ENCODE results near the gene MARCHF3. TPM values are rescaled to one million over a fixed set of nuclear protein-coding genes. Genes with fewer than 3 reads are reported as not detected.
"Not testable (repeated sequence)": the region's sequence is repeated elsewhere in the genome, so short reads cannot be mapped to it uniquely, and the experiment has no call there.

Gene MARCHF3
- total RNA-seq, 2 experiments from 2014 or later, result 1.1 to 1.5 TPM

- DNase-seq, result no peak
- H3K4me1 Mint-ChIP-seq, result no peaks in the 10 kb centered on the region
- ChIA-PET CTCF (no interaction called here), POLR2A (no interaction called here)
- no peaks in the 10 kb centered on the region for H3K36me3 Mint-ChIP-seq (ENCODE audit: low read depth)
- no peak overlapping the region for H3K4me3 Mint-ChIP-seq
- H3K27ac Mint-ChIP-seq, result no peak overlapping the region
- peaks cover 2% of the 10 kb centered on the region for H3K9me3 Mint-ChIP-seq
- no peaks in the 10 kb centered on the region for H3K27me3 Mint-ChIP-seq
Measured at GRCh38 chr5:126897851-126898630, 132.3 kb downstream of the MARCHF3 start.

GRCh38 chr5:126896170-126896702, 134.1 kb downstream of the MARCHF3 start:
- H3K9me3 Mint-ChIP-seq, result peaks cover 2% of the 10 kb centered on the region
- H3K36me3 Mint-ChIP-seq (ENCODE audit: low read depth), result no peaks in the 10 kb centered on the region
- no peaks in the 10 kb centered on the region for H3K4me1 Mint-ChIP-seq
- H3K27me3 Mint-ChIP-seq, result no peaks in the 10 kb centered on the region
- H3K4me3 Mint-ChIP-seq, result no peak overlapping the region
- H3K27ac Mint-ChIP-seq, result no peak overlapping the region
- CTCF ChIA-PET, result no interaction called here
- no peak for DNase-seq
- POLR2A ChIA-PET, result no interaction called here

DNA sequence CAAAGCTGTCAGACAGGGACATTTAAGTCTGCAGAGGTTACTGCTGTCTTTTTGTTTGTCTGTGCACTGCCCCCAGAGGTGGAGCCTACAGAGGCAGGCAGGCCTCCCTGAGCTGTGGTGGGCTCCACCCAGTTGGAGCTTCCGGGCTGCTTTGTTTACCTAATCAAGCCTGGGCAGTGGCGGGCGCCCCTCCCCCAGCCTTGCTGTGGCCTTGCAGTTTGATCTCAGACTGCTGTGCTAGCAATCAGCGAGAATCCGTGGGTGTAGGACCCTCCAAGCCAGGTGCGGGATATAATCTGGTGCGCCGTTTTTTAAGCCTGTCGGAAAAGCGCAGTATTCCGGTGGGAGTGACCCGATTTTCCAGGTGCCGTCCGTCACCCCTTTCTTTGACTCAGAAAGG, 134.6 kb downstream of the MARCHF3 start:
- POLR2A ChIA-PET, H3K4me3 Mint-ChIP-seq: not testable (repeated sequence)

DNA sequence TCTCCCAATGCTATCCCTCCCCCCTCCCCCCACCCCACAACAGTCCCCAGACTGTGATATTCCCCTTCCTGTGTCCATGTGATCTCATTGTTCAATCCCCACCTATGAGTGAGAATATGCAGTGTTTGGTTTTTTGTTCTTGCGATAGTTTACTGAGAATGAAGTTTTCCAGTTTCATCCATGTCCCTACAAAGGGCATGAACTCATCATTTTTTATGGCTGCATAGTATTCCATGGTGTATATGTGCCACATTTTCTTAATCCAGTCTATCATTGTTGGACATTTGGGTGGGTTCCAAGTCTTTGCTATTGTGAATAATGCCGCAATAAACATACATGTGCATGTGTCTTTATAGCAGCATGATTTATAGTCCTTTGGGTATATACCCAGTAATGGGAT, 139.9 kb downstream of the MARCHF3 start:
- H3K4me1 Mint-ChIP-seq; H3K27me3 Mint-ChIP-seq; H3K27ac Mint-ChIP-seq; DNase-seq; H3K36me3 Mint-ChIP-seq (ENCODE audit: low read depth); H3K4me3 Mint-ChIP-seq; H3K9me3 Mint-ChIP-seq; CTCF ChIA-PET; POLR2A ChIA-PET: not testable (repeated sequence)

More for the DNA sequence above, 134.6 kb downstream of the MARCHF3 start:
- CTCF ChIA-PET; H3K27ac Mint-ChIP-seq; H3K4me1 Mint-ChIP-seq; H3K9me3 Mint-ChIP-seq; H3K36me3 Mint-ChIP-seq (ENCODE audit: low read depth); DNase-seq; H3K27me3 Mint-ChIP-seq: not testable (repeated sequence)

- Mint-ChIP-seq H3K27me3 (no peaks in the 10 kb centered on the region), H3K36me3 (ENCODE audit: low read depth) (no peaks in the 10 kb centered on the region), H3K4me1 (no peaks in the 10 kb centered on the region), H3K4me3 (no peak overlapping the region), H3K9me3 (no peaks in the 10 kb centered on the region), H3K27ac (no peak overlapping the region)
- no peak for DNase-seq
- CTCF ChIA-PET, result no interaction called here
- POLR2A ChIA-PET, result no interaction called here
Measured at GRCh38 chr5:126888175-126888574, 142.2 kb downstream of the MARCHF3 start.

- no peak for DNase-seq
- Mint-ChIP-seq H3K27ac (no peak overlapping the region), H3K27me3 (no peaks in the 10 kb centered on the region), H3K9me3 (no peaks in the 10 kb centered on the region), H3K4me1 (no peaks in the 10 kb centered on the region), H3K4me3 (no peak overlapping the region), H3K36me3 (ENCODE audit: low read depth) (no peaks in the 10 kb centered on the region)
- ChIA-PET POLR2A (no interaction called here), CTCF (interaction anchor here (1.2 kb wide), 1 partner anchor 18 kb away, joined by 3 read pairs; no protein-coding TSS in a partner anchor)
Measured at GRCh38 chr5:126884269-126884819, 146.0 kb downstream of the MARCHF3 start.

- Mint-ChIP-seq H3K4me3 (no peak overlapping the region), H3K36me3 (ENCODE audit: low read depth) (no peaks in the 10 kb centered on the region), H3K27me3 (no peaks in the 10 kb centered on the region), H3K9me3 (no peaks in the 10 kb centered on the region), H3K4me1 (no peaks in the 10 kb centered on the region), H3K27ac (no peak overlapping the region)
- POLR2A ChIA-PET, result no interaction called here
- no peak for DNase-seq
- CTCF ChIA-PET, result interaction anchor here (0.5 to 1.3 kb wide), 3 partner anchors 18 to 125 kb away, joined by 3 to 4 read pairs (median 3); no protein-coding TSS in a partner anchor
Measured at GRCh38 chr5:126883564-126884245, 146.7 kb downstream of the MARCHF3 start.

- H3K4me3 Mint-ChIP-seq, result no peak overlapping the region
- H3K27me3 Mint-ChIP-seq, result no peaks in the 10 kb centered on the region
- H3K27ac Mint-ChIP-seq, result no peak overlapping the region
- ChIA-PET POLR2A (no interaction called here), CTCF (no interaction called here)
- H3K4me1 Mint-ChIP-seq, result no peaks in the 10 kb centered on the region
- no peaks in the 10 kb centered on the region for H3K9me3 Mint-ChIP-seq
- H3K36me3 Mint-ChIP-seq (ENCODE audit: low read depth), result no peaks in the 10 kb centered on the region
- DNase-seq, result no peak
Measured at GRCh38 chr5:126881821-126882600, 148.3 kb downstream of the MARCHF3 start.

DNA sequence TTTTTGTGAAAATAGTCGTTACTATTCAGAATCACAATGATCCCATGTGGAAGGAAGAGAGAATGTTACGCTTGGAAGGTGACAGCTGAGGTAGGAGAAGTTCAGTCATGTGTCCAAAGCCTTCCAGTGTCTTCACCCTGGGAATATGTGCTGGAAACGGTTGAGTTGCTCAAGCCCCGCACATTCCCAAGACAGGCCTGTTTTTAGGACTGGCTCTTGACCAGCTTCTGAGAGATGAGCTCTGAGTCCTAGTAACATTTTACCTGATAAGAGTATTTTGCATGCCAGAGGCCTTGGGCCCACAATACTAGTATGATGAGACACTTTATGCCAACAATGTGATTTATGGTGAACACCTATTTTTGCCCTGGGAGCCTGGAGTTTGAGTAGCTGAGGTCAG, 151.7 kb downstream of the MARCHF3 start:
- no peak for DNase-seq
- ChIA-PET POLR2A (no interaction called here), CTCF (no interaction called here)
- Mint-ChIP-seq H3K27me3 (no peaks in the 10 kb centered on the region), H3K4me3 (no peak overlapping the region), H3K27ac (no peak overlapping the region), H3K9me3 (no peaks in the 10 kb centered on the region), H3K4me1 (no peaks in the 10 kb centered on the region), H3K36me3 (ENCODE audit: low read depth) (peaks cover 2% of the 10 kb centered on the region)

DNA sequence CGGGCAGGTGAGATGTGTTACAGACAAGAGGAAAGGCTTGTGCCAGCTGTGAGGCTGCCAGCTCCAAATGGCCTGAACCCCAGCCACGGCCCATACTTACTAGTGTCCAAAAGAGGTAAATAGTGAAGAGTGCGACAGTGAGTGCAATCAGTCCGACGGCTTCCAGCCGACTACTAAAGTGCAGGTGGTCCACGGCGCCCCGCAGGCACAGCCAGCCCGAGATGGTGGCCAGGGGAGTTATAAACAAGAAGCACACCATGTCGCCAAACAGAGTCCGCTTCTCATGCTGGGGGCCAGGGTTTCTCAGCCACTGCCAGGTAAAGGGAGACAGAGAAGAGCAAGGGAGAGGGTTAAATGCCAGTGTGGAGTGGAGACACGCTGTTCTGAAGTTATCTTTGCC, 152.3 kb downstream of the MARCHF3 start:
- Mint-ChIP-seq H3K9me3 (no peaks in the 10 kb centered on the region), H3K4me1 (no peaks in the 10 kb centered on the region), H3K27ac (no peak overlapping the region), H3K27me3 (no peaks in the 10 kb centered on the region), H3K36me3 (ENCODE audit: low read depth) (peaks cover 2% of the 10 kb centered on the region), H3K4me3 (no peak overlapping the region)
- POLR2A ChIA-PET, result no interaction called here
- CTCF ChIA-PET, result no interaction called here
- DNase-seq, result no peak

- H3K36me3 Mint-ChIP-seq (ENCODE audit: low read depth), result peaks cover 2% of the 10 kb centered on the region
- CTCF ChIA-PET, result no interaction called here
- POLR2A ChIA-PET, result no interaction called here
- H3K27me3 Mint-ChIP-seq, result no peaks in the 10 kb centered on the region
- DNase-seq, result no peak
- no peaks in the 10 kb centered on the region for H3K9me3 Mint-ChIP-seq
- no peak overlapping the region for H3K27ac Mint-ChIP-seq
- no peak overlapping the region for H3K4me3 Mint-ChIP-seq
- no peaks in the 10 kb centered on the region for H3K4me1 Mint-ChIP-seq
Measured at GRCh38 chr5:126877602-126878001, 152.8 kb downstream of the MARCHF3 start.

- Mint-ChIP-seq H3K4me1 (no peaks in the 10 kb centered on the region), H3K27me3 (no peaks in the 10 kb centered on the region), H3K4me3 (no peak overlapping the region), H3K27ac (no peak overlapping the region), H3K9me3 (no peaks in the 10 kb centered on the region), H3K36me3 (ENCODE audit: low read depth) (peaks cover 5% of the 10 kb centered on the region)
- CTCF ChIA-PET, result interaction anchor here (2.5 kb wide), 1 partner anchor 9 kb away, joined by 5 read pairs; no protein-coding TSS in a partner anchor
- POLR2A ChIA-PET, result no interaction called here
- DNase-seq, result no peak
Measured at GRCh38 chr5:126875303-126875785, 155.0 kb downstream of the MARCHF3 start.

All from activated CD4-positive, alpha-beta T cell treated with anti-CD3 and anti-CD28 coated beads, Interleukin-2, amount 10 ng/mL, durations not matched to agents 7 days and 5 days (primary cell).